Psoas muscle (tissue), 8 donors: ENCODE results near the gene TULP4. TPM values are rescaled to one million over a fixed set of nuclear protein-coding genes. Genes with fewer than 3 reads are reported as not detected.
A peak's percentile ranks its signal among the peaks of the same experiment; 100 is the strongest.

Experiments used
- ATAC-seq, 4 donors: fragments of 200-7000 bp; cut with Tn5 transposase; one replicate each; pipeline ENCODE4 v1.9.1; 2020; ENCODE audit warnings: moderate library complexity in 3 of 4, mild to moderate bottlenecking in 2 of 4
- DNase-seq, 2 donors: peaks; one replicate each; pipeline ENCODE4 v3.0.0-alpha.2; 2020
- H3K27ac ChIP-seq: fragments of 200-600 bp; one replicate; pipeline ENCODE4 v1.8.0; 2022
- H3K27me3 ChIP-seq, 3 donors: fragments of 200-600 bp in 1 of 3; one replicate each; pipeline versions ENCODE4 v1.6.1 to v1.8.0; 2013 to 2022; ENCODE audit warnings: low read length in 2 of 3, mild to moderate bottlenecking in 2 of 3, moderate library complexity in 1 of 3; ENCODE audit not compliant: insufficient read depth in 3 of 3
- H3K36me3 ChIP-seq, 2 donors: fragments of 200-600 bp in 1 of 2; one replicate each; pipeline versions ENCODE4 v1.6.1 to v1.8.0; 2013 to 2022; ENCODE audit warnings: low read depth in 1 of 2, mild to moderate bottlenecking in 1 of 2, moderate library complexity in 1 of 2; ENCODE audit not compliant: insufficient read depth in 1 of 2
- H3K4me1 ChIP-seq: fragments of 200-600 bp; one replicate; pipeline ENCODE4 v1.8.0; 2022
- H3K4me3 ChIP-seq: fragments of 200-600 bp; one replicate; pipeline ENCODE4 v1.8.0; 2022; ENCODE audit warnings: mild to moderate bottlenecking
- H3K9me3 ChIP-seq: fragments of 200-600 bp; one replicate; pipeline ENCODE4 v1.8.0; 2022
- WGBS, 3 donors: extraction: QIAGEN DNeasy Blood & Tissue Kit; methylation state at CpG; one replicate each; pipeline versions ENCODE4 v1.1.6 to v1.1.7; 2013; 5-methylcytosine and 5-hydroxymethylcytosine counted together
- intact Hi-C, 2 donors: fragments of 100-400 bp; cut with DNase I; formaldehyde crosslinking; loops; one replicate each; pipeline versions ENCODE4 v1.11.0 to v1.14.2; 2022
- polyA plus RNA-seq, 3 donors: library from polyadenylated mRNA; stranded (reverse); fragments of 200-250 nt; gene quantifications; one replicate each; pipeline ENCODE4 v1.2.3, GENCODE V29; 2013
- total RNA-seq, 4 donors: library from RNA; stranded (reverse); fragmentation: NEBNext Ultra II Directional in 2 of 4; extraction: Animal tissue kit (Norgen Biotek cat#: 25700) in 2 of 4; gene quantifications; one replicate each; pipeline versions ENCODE4 v1.2.1 to v1.2.4, GENCODE V29; 2021 to 2023
- TF ChIP-seq, protein P1 (sequence below): fragments of 200-600 bp; IDR thresholded peaks from one replicate; pipeline ENCODE4 v1.8.0; 2022; ENCODE audit warnings: antibody characterized with exemption
- donor health status: healthy with polysubstance abuse.
- donor health status: DM: no; HTN: no; CAD: no; lungs with moderate emphysema.
- donor health status: Bipolar disorder and iron deficiency.
- donor health status: healthy.
- donor health status: DM: yes; HTN: yes; CAD: no.
- donor health status: DM: no; HTN: no; CAD: no.
- donor health status: DM: no; HTN: no; CAD: no.
- donor health status: DM: yes; HTN: yes; CAD: no.

Gene TULP4
- total and polyA plus RNA-seq, 7 donors: 2.2 to 103 (median 63.2) TPM

DNA sequence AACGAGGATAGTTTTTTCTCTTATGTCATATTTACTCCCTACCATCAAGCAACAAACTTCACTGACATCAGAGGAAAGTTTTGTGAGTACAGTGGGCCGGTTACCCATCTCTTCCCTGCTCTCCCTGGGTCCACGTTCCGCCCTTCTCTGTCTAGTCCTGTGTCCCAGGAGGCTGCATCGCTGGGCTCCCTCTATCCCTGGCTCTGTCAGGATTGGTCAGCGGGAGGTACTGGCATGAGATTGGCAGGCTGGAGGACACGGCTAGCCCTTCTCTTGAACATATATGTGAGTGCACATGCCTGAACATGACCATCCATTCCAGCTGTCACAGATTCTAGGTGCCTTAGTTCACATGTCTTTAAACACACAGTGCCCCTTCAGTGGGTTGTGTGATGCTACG, 217.4 kb downstream of the TULP4 start:
- 70 to 79% (median 72%) methylated on average over 8 of the region's 8 CpGs for WGBS, 3 donors
- intact Hi-C loops: no loop called here

DNA sequence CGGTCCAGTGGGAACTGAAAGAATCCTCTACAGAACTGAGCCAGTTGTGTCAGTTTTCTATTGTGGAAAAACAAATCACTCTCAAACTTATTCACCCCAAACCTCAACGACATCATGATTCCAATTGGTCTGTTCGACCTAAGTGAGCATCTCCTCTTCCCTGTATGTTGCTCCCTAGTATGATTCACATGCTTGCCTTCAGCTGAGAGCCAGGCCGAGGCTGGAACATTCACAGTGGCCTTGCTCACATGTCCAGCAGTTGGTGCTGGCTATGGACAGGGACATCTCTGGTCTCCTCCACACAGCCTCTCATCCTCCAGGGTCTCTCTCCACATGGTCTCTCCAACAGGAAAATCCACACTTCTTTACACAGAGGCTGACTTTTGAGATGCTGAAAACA, 219.3 kb downstream of the TULP4 start:
- Histone ChIP-seq H3K27ac (no peak overlapping the region), H3K4me1 (no peaks in the 10 kb centered on the region), H3K36me3 (no peaks in the 10 kb centered on the region), H3K27me3 (peaks cover 3 to 21% (median 7%) of the 10 kb centered on the region in 3 donors), H3K9me3 (peaks cover 10% of the 10 kb centered on the region), H3K4me3 (no peak overlapping the region)
- TF ChIP-seq, protein P1, sequence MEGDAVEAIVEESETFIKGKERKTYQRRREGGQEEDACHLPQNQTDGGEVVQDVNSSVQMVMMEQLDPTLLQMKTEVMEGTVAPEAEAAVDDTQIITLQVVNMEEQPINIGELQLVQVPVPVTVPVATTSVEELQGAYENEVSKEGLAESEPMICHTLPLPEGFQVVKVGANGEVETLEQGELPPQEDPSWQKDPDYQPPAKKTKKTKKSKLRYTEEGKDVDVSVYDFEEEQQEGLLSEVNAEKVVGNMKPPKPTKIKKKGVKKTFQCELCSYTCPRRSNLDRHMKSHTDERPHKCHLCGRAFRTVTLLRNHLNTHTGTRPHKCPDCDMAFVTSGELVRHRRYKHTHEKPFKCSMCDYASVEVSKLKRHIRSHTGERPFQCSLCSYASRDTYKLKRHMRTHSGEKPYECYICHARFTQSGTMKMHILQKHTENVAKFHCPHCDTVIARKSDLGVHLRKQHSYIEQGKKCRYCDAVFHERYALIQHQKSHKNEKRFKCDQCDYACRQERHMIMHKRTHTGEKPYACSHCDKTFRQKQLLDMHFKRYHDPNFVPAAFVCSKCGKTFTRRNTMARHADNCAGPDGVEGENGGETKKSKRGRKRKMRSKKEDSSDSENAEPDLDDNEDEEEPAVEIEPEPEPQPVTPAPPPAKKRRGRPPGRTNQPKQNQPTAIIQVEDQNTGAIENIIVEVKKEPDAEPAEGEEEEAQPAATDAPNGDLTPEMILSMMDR: no peak
- intact Hi-C loops: no loop called here
- WGBS, 3 donors: 81 to 86% (median 83%) methylated on average over 4 of the region's 4 CpGs
- DNase-seq: no peak
- ATAC-seq: no peak

More for the DNA sequence above, 217.4 kb downstream of the TULP4 start:
- peaks cover 0 to 14% (median under 1%) of the 10 kb centered on the region in 3 donors for H3K27me3 ChIP-seq
- ATAC-seq (no peak), DNase-seq (no peak)
- H3K4me3 ChIP-seq: no peak overlapping the region
- no peak overlapping the region for H3K27ac ChIP-seq
- TF ChIP-seq, protein P1: no peak
- peaks cover 10% of the 10 kb centered on the region for H3K9me3 ChIP-seq
- H3K4me1 ChIP-seq: no peaks in the 10 kb centered on the region
- no peaks in the 10 kb centered on the region for H3K36me3 ChIP-seq

DNA sequence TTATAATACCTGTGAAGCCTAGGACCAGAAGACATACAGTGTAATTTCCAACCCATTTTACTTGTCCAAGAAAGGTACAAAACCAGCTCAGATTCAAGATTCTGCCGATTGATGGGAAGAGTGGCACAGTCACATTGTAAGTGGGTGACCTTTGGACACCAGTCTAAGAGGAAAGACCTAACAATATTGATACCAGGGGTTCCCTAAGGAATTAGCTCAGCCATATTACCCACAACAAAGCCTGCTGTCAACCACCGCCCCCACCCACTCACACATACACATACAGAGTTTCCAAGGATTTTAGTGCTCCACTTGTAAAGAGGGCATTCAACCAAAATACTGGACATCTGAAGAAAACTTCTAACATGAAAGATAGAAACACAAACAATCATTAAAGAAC, 219.7 kb downstream of the TULP4 start:
- Histone ChIP-seq H3K27ac (no peak overlapping the region), H3K9me3 (peaks cover 7% of the 10 kb centered on the region), H3K4me3 (no peak overlapping the region), H3K36me3 (no peaks in the 10 kb centered on the region), H3K27me3 (peaks cover 3 to 24% (median 7%) of the 10 kb centered on the region in 3 donors), H3K4me1 (no peaks in the 10 kb centered on the region)
- intact Hi-C loops: no loop called here
- DNase-seq (no peak), ATAC-seq (no peak)
- WGBS, 3 donors: 89 to 97% (median 92%) methylated on average over 2 of the region's 2 CpGs
- TF ChIP-seq, protein P1: no peak

DNA sequence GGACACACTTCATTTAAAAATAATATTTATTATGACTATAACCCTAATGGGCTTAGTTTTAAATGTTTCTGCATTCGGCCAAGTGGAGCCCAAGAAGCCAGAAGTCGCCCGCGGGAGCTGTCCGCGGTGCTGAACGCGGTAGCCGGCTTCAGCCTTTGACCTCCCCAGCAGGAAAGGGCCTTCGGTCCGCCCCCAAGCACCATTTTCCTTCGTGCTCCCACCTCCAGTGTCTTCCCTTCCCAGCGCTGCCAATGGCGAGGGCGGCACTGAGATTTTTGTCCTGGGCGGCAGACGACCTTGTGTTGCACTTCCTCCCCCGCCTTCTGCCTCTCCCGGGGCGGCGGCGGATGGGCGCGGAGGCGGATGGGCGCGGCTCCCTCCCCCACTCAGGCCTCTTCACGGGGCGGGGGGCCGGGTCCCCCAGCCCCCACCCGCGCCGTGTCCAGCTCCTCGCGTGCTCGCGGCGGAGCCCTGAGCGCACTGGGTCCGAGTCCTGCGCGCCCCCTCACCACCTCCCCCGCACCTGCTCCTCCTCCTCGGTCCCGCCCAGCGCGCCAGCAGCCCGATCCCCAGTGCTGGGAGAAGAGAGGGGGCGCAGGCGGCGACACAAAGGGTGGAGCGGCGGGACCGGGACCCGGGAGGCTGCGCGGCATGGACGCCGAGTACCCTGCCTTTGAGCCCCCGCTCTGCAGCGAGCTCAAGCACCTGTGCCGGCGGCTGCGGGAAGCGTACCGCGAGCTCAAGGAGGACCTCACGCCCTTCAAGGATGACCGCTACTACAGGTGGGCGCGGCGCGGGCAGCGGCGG, 224.0 kb downstream of the TULP4 start:
- Histone ChIP-seq H3K36me3 (no peaks in the 10 kb centered on the region), H3K4me1 (no peaks in the 10 kb centered on the region), H3K27ac (no peak overlapping the region), H3K4me3 (peak overlapping the region; percentile 63), H3K9me3 (no peaks in the 10 kb centered on the region), H3K27me3 (peaks cover 3 to 56% (median 13%) of the 10 kb centered on the region in 3 donors)
- ATAC-seq: peak; percentile 56 to 79 (median 66)
- WGBS, 3 donors: 0 to 1% (median 1%) methylated on average over 49 to 75 of the region's 75 CpGs
- TF ChIP-seq, protein P1: no peak
- peak; percentile 66 to 81 for DNase-seq
- intact Hi-C loops: no loop called here
